T-helper 2 cell treated with Interferon-gamma antibody and Interleukin-4, amounts not matched to agents 100 ng/mL and 5 ng/mL, for 36 hours (primary cell): Measurements from ENCODE around the gene NDE1. TPM values are rescaled to one million over a fixed set of nuclear protein-coding genes. Genes with fewer than 3 reads are reported as not detected.

Experiments used
- intact Hi-C: fragments of 100-400 bp; cut with micrococcal nuclease; formaldehyde crosslinking; loops from one replicate; pipeline ENCODE4 v1.15.1; 2023
- total RNA-seq: library from RNA; stranded (reverse); gene quantifications from 2 replicates; pipeline ENCODE4 v1.2.3, GENCODE V29; 2022

Gene NDE1
- total RNA-seq, 1 donor from 2014 or later = 107 TPM

GRCh38 chr16:15765116-15765515, 115.1 kb downstream of the NDE1 start:
- intact Hi-C loops = loop anchor here (10.0 kb wide), 1 partner anchor 430 kb away; no protein-coding TSS in a partner anchor

GRCh38 chr16:15765880-15766279, 115.8 kb downstream of the NDE1 start:
- intact Hi-C loops = loop anchor here (1.0 to 10.0 kb wide), 3 partner anchors 55 to 429 kb away; no protein-coding TSS in a partner anchor

- intact Hi-C loops = loop anchor here (1.0 to 10.0 kb wide), 3 partner anchors 54 to 428 kb away; no protein-coding TSS in a partner anchor
These were observed 116.9 kb downstream of the NDE1 start for GRCh38 chr16:15766918-15767317.

GRCh38 chr16:15768201-15768600, 118.2 kb downstream of the NDE1 start:
- intact Hi-C loops = loop anchor here (10.0 kb wide), 1 partner anchor 427 kb away; no protein-coding TSS in a partner anchor

GRCh38 chr16:15769239-15769638, 119.2 kb downstream of the NDE1 start:
- intact Hi-C loops = loop anchor here (10.0 kb wide), 1 partner anchor 426 kb away; no protein-coding TSS in a partner anchor

- intact Hi-C loops = no loop called here
These were observed 120.1 kb downstream of the NDE1 start for GRCh38 chr16:15770107-15770506.

- intact Hi-C loops = no loop called here
These were observed 120.5 kb downstream of the NDE1 start for GRCh38 chr16:15770512-15770911.

- intact Hi-C loops = no loop called here
These were observed 121.6 kb downstream of the NDE1 start for GRCh38 chr16:15771694-15772093.

GRCh38 chr16:15772579-15773293, 122.7 kb downstream of the NDE1 start:
- intact Hi-C loops = no loop called here

GRCh38 chr16:15773968-15774367, 123.9 kb downstream of the NDE1 start:
- intact Hi-C loops = no loop called here

GRCh38 chr16:15775209-15775608, 125.2 kb downstream of the NDE1 start:
- intact Hi-C loops = no loop called here

- intact Hi-C loops = no loop called here
These were observed 125.7 kb downstream of the NDE1 start for GRCh38 chr16:15775663-15776304.

Other genes with a start within 250 kb of the NDE1 start
- gene BMERB1, start 215.7 kb upstream of the NDE1 start, total RNA-seq = 3.9 and 4.0 TPM in 2 replicates
- gene MARF1, start 7.1 kb upstream of the NDE1 start, total RNA-seq = 63.0 and 64.4 TPM in 2 replicates
- gene MYH11, start 206.8 kb downstream of the NDE1 start, total RNA-seq = not detected in 2 replicates
- 33.1 and 41.4 TPM in 2 replicates for gene CEP20, start 238.4 kb downstream of the NDE1 start, total RNA-seq